OCI-LY1 (cell line): ENCODE data around the gene CKAP5.

Experiments used
- CTCF ChIP-seq: fragments of 200-600 bp; sonication (generic), shearing (Covaris generic); IDR thresholded peaks from 2 replicates; pipeline ENCODE4 v1.5.1; 2017; ENCODE audit warnings: mild to moderate bottlenecking, antibody characterized with exemption, low read length, moderate library complexity, mixed read lengths
- EZH2 ChIP-seq: fragments of 200-600 bp; sonication (generic), shearing (Covaris generic); IDR thresholded peaks from 2 replicates; pipeline ENCODE4 v1.8.0; 2017; ENCODE audit warnings: borderline replicate concordance, mixed run types, mild to moderate bottlenecking, antibody characterized with exemption, low read length, moderate library complexity, mixed read lengths

GRCh38 chr11:46801694-46802470 lies 44.2 kb downstream of the CKAP5 start:
- TF ChIP-seq CTCF (no peak), EZH2 (no peak)
